ENCODE results near the gene FRAS1. TPM values are rescaled to one million over a fixed set of nuclear protein-coding genes. Genes with fewer than 3 reads are reported as not detected.
"Not testable (repeated sequence)": the region's sequence is repeated elsewhere in the genome, so short reads cannot be mapped to it uniquely, and the experiment has no call there.

The FRAS1 gene
- total RNA-seq, 2 donors from 2014 or later: 2.1 to 4.0 TPM

DNA sequence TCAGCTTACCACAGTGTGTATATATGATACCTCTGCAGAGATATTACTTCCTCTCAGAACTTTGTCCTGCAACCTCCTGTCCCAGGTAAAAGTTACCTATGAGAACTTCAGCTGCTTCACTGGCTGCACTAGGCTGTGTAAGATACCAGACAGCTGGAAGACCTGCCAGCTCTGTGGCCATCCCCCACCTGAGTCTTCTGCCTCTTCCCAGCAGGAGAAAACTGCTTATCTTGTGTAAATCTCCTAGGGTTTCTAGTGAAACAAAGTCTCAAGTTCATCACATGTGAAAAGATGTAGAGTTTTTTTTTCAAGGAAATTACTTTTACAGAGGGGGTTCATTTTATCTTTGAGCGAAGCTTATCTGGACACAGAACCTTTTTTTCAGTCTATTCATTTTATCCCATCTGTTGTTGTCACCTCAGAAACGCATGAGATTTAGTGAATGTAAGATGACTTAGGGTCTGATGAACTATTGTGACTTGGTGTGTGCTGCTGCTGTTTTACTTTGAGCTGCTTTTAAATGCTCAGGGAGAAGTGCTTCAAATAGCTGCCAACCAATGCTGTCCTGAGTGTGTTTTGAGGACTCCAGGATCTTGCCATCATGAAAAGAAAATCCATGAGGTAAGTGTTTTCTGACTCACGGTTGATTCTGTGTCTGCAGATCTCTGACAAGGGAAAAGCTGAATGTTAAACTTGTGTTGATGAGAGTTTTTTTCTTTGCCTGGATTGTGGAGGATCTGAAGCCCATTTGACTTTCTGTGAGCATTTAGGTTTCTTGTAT lies 187.8 kb downstream of the FRAS1 start:
- Histone ChIP-seq H3K27ac (no peak overlapping the region), H3K9ac (ENCODE audit: low read depth in 2 of 2, low read length in 2 of 2) (no peak overlapping the region), H3K4me3 (no peak overlapping the region), H3K9me3 (no peaks in the 10 kb centered on the region), H3K4me1 (no peaks in the 10 kb centered on the region), H3K27me3 (no peaks in the 10 kb centered on the region), H3K36me3 (no peaks in the 10 kb centered on the region)
- DNase-seq: no peak
- intact Hi-C loops (cut with DNase I): no loop called here
- TF ChIP-seq, protein P1, sequence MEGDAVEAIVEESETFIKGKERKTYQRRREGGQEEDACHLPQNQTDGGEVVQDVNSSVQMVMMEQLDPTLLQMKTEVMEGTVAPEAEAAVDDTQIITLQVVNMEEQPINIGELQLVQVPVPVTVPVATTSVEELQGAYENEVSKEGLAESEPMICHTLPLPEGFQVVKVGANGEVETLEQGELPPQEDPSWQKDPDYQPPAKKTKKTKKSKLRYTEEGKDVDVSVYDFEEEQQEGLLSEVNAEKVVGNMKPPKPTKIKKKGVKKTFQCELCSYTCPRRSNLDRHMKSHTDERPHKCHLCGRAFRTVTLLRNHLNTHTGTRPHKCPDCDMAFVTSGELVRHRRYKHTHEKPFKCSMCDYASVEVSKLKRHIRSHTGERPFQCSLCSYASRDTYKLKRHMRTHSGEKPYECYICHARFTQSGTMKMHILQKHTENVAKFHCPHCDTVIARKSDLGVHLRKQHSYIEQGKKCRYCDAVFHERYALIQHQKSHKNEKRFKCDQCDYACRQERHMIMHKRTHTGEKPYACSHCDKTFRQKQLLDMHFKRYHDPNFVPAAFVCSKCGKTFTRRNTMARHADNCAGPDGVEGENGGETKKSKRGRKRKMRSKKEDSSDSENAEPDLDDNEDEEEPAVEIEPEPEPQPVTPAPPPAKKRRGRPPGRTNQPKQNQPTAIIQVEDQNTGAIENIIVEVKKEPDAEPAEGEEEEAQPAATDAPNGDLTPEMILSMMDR (IDR thresholded peaks at IDR 0.05): no peak

DNA sequence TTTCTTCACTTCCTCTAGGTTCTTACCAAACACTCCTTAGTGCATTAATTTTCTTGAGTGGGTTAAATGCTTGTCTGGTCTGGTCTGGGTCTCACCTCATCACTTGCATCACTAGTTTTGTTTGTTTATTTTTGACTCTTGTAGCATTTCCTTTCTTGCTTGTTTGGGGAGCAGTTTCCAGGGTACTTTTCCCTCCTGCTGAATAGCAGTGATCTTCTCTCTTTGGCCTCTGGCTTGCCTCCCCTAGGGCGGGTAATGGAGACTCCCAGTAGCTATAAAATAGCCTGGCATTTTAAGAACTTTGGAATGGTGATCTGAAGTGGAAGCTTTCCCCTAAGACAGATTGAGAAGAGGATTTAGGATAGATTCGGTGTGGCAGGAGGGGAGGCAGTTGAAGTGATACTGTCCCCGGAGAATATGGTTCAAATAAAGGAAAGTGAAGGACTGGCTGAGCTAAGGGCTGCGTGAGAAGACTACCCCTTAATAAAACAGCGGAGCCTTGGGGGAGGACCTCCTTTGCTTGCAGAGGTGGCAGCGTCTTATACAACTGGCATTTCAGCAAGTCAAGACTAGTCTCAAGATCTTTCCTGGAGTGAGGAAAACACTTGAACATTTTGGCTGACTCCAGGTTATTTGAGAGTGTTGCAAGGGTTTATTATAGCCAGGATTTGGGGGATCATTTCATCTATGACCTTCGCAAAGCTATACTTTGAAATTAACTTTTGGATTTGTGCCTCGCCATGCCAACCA lies 190.6 kb downstream of the FRAS1 start:
- no peaks in the 10 kb centered on the region for H3K9me3 ChIP-seq
- intact Hi-C loops (cut with DNase I): no loop called here
- H3K4me1 ChIP-seq: no peaks in the 10 kb centered on the region
- no peak for DNase-seq
- no peak overlapping the region for H3K27ac ChIP-seq
- no peak overlapping the region for H3K4me3 ChIP-seq
- H3K36me3 ChIP-seq: no peaks in the 10 kb centered on the region
- TF ChIP-seq, protein P1 (IDR thresholded peaks at IDR 0.05): no peak
- no peaks in the 10 kb centered on the region for H3K27me3 ChIP-seq
- no peak overlapping the region for H3K9ac ChIP-seq (ENCODE audit: low read depth in 2 of 2, low read length in 2 of 2)

DNA sequence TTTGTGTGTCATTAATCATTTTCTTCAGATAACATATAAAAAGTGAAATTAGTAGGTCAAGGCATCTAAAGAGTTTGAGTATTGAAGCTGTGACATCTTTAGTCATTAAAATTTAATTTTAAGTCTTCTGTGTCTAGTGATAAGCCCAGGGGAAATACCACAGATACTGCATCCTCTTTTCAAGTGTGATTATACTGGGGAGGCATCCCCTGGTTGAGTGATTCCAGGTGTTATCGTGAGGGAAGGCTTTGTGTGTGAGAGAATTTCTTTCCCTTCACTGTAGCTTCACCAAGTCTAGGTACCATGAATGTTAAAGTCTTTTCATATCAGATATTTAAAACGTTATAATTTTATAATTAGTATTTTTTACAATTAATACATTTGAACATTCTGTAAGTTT lies 193.4 kb downstream of the FRAS1 start:
- intact Hi-C loops (cut with DNase I): no loop called here
- no peaks in the 10 kb centered on the region for H3K4me1 ChIP-seq

DNA sequence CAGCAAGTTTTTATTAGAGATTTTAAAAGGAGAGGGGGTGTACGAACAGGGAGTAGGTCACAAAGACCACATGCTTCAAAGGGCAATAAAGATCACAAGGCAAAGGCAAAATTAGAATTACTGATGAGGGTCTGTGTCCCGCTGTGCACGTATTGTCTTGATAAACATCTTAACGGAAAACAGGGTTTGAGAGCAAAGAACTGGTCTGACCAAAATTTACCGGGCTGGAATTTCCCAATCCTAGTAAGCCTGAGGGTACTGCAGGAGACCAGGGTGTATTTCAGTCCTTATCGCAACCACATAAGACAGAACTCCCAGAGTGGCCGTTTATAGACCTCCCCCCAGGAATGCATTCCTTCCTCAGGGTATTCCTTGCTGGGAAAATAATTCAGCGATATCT lies 195.7 kb downstream of the FRAS1 start:
- H3K4me1 ChIP-seq; H3K36me3 ChIP-seq; H3K27me3 ChIP-seq; DNase-seq; H3K9me3 ChIP-seq; intact Hi-C loops (cut with DNase I); H3K4me3 ChIP-seq; H3K9ac ChIP-seq (ENCODE audit: low read depth in 2 of 2, low read length in 2 of 2); H3K27ac ChIP-seq: not testable (repeated sequence)

More for the DNA sequence above, 193.4 kb downstream of the FRAS1 start:
- TF ChIP-seq, protein P1 (IDR thresholded peaks at IDR 0.05): no peak
- no peak overlapping the region for H3K27ac ChIP-seq
- no peak overlapping the region for H3K9ac ChIP-seq (ENCODE audit: low read depth in 2 of 2, low read length in 2 of 2)
- no peak overlapping the region for H3K4me3 ChIP-seq
- DNase-seq: no peak
- H3K36me3 ChIP-seq: no peaks in the 10 kb centered on the region
- H3K27me3 ChIP-seq: no peaks in the 10 kb centered on the region
- H3K9me3 ChIP-seq: no peaks in the 10 kb centered on the region

DNA sequence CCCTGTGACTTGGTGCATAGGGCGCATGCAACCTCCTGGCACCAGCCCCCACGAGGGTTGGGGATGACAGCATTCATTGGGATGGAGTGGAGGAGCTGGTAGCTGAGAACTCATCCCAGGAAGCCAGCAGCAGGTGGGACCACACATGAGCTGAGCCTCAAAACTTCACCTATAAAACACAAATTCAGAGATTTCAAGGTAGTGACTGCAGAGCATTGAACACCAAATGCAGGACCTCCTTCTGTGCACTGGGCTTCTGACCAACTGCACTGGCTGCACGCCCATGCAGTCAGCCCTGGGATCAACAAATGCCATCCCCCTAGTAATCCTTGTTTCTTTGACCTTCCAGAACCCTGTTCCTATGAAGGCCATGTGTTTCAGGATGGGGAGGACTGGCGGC lies 197.8 kb downstream of the FRAS1 start:
- TF ChIP-seq, protein P1 (IDR thresholded peaks at IDR 0.05): no peak
- no peaks in the 10 kb centered on the region for H3K9me3 ChIP-seq
- intact Hi-C loops (cut with DNase I): no loop called here

DNA sequence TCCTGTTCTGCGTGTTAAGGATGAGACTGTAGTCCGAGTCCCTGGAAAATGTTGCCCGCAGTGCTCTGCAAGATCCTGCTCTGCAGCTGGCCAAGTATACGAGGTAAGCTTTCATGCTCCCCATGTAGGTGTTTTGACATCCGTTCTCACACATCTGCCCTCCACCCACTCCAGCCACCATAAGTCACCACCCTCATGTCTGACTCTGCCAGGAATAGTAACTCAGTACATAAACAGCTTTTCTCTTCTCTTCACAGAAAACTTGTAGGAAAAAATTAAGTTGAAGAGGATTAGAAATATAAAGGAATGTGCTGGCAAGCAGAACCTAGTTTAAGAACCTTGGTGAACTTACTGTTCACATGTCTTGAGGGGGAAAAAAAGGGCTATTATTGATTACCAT lies 207.9 kb downstream of the FRAS1 start:
- DNase-seq: no peak
- TF ChIP-seq, protein P1 (IDR thresholded peaks at IDR 0.05): no peak
- Histone ChIP-seq H3K27me3 (no peaks in the 10 kb centered on the region), H3K4me1 (no peaks in the 10 kb centered on the region), H3K9ac (ENCODE audit: low read depth in 2 of 2, low read length in 2 of 2) (no peak overlapping the region), H3K36me3 (no peaks in the 10 kb centered on the region), H3K4me3 (no peak overlapping the region), H3K9me3 (no peaks in the 10 kb centered on the region), H3K27ac (no peak overlapping the region)
- intact Hi-C loops (cut with DNase I): no loop called here

More for the DNA sequence above, 197.8 kb downstream of the FRAS1 start:
- no peak for DNase-seq
- Histone ChIP-seq H3K4me3 (no peak overlapping the region), H3K36me3 (no peaks in the 10 kb centered on the region), H3K9ac (ENCODE audit: low read depth in 2 of 2, low read length in 2 of 2) (no peak overlapping the region), H3K27ac (no peak overlapping the region), H3K4me1 (no peaks in the 10 kb centered on the region), H3K27me3 (no peaks in the 10 kb centered on the region)
